GM13977 (cell line): ENCODE results near the gene KRTAP2-2.
"Not testable (repeated sequence)": the region's sequence is repeated elsewhere in the genome, so short reads cannot be mapped to it uniquely, and the experiment has no call there.

Experiments used
- DNase-seq: peaks from one replicate; pipeline ENCODE4 v3.0.0; 2012; ENCODE audit warnings: low spot score
- CTCF ChIP-seq: IDR thresholded peaks from 2 replicates; pipeline ENCODE4 v1.5.1; 2012; ENCODE audit warnings: mild to moderate bottlenecking, control low read depth; ENCODE audit not compliant: insufficient read depth; ENCODE audit errors: extremely low read depth, missing control alignments
- in situ Hi-C: fragments of 300-500 bp; cut with MboI; formaldehyde crosslinking; loops from one replicate; pipeline ENCODE4 v1.12.0; 2022; ENCODE audit warnings: low sequenced_read_pairs, low pct_unique_long_range_greater_than_20kb, mixed read lengths, inconsistent platforms; ENCODE audit not compliant: unreplicated experiment

Gene KRTAP2-2

GRCh38 chr17:41096055-41096454, 41.0 kb upstream of the KRTAP2-2 start:
- DNase-seq: no peak
- no peak for TF ChIP-seq CTCF
- in situ Hi-C loops: no loop called here

GRCh38 chr17:41088760-41089352, 33.8 kb upstream of the KRTAP2-2 start:
- in situ Hi-C loops, DNase-seq: not testable (repeated sequence)

- DNase-seq, in situ Hi-C loops: not testable (repeated sequence)
Measured at GRCh38 chr17:41084100-41084856, 29.2 kb upstream of the KRTAP2-2 start, which contains the start of gene KRTAP4-7. TSS of gene KRTAP4-7 (plus strand) at chr17:41084150. CDS start at chr17:41084207, 57 bp downstream.

GRCh38 chr17:41083427-41083826, 28.4 kb upstream of the KRTAP2-2 start:
- DNase-seq, in situ Hi-C loops: not testable (repeated sequence)

GRCh38 chr17:41082626-41083025, 27.6 kb upstream of the KRTAP2-2 start:
- in situ Hi-C loops: no loop called here
- no peak for TF ChIP-seq CTCF
- DNase-seq: no peak

GRCh38 chr17:41076788-41077187, 21.8 kb upstream of the KRTAP2-2 start:
- in situ Hi-C loops: no loop called here
- no peak for DNase-seq
- TF ChIP-seq CTCF: no peak

- TF ChIP-seq CTCF: no peak
- in situ Hi-C loops: no loop called here
- no peak for DNase-seq
Measured at GRCh38 chr17:41073676-41074075, 18.6 kb upstream of the KRTAP2-2 start.

GRCh38 chr17:41071606-41072360, 16.8 kb upstream of the KRTAP2-2 start:
- in situ Hi-C loops: no loop called here
- TF ChIP-seq CTCF: no peak
- DNase-seq: no peak
